ENCODE data around the gene SNRNP27.
"Not testable (repeated sequence)": the region's sequence is repeated elsewhere in the genome, so short reads cannot be mapped to it uniquely, and the experiment has no call there.

GRCh38 chr2:69892838-69893424 is 825 bp upstream of the SNRNP27 start:
- not testable (repeated sequence) for TF ChIP-seq YY1 (IDR thresholded peaks at IDR 0.05; ENCODE audit: insufficient read depth, insufficient read length); ZNF274 (IDR thresholded peaks at IDR 0.05; ENCODE audit: low read depth, low read length); SUZ12 (IDR thresholded peaks at IDR 0.05; ENCODE audit: extremely low read depth, insufficient read depth, insufficient read length)
